Uterus (tissue), 2 donors: Measurements from ENCODE around the gene ATP2C2.

Source experiments
- POLR2A ChIP-seq, 2 donors: fragments of 450-650 bp; IDR thresholded peaks; one replicate each; pipeline ENCODE4 v1.6.1; 2016; ENCODE audit warnings: antibody characterized with exemption in 2 of 2, mild to moderate bottlenecking in 1 of 2, moderate library complexity in 1 of 2
- TF ChIP-seq, protein P1 (sequence below), 4 experiments: fragments of 200-600 bp in 2 of 4; fragments of 450-650 bp in 2 of 4; sonication (generic) in 2 of 4; IDR thresholded peaks; one replicate each; pipeline ENCODE4 v1.5.1; 2016 to 2019; ENCODE audit warnings: antibody characterized with exemption in 4 of 4, mild to moderate bottlenecking in 2 of 4, moderate library complexity in 1 of 4

GRCh38 chr16:84378567-84378966, 10.2 kb downstream of the ATP2C2 start:
- TF ChIP-seq, protein P1, sequence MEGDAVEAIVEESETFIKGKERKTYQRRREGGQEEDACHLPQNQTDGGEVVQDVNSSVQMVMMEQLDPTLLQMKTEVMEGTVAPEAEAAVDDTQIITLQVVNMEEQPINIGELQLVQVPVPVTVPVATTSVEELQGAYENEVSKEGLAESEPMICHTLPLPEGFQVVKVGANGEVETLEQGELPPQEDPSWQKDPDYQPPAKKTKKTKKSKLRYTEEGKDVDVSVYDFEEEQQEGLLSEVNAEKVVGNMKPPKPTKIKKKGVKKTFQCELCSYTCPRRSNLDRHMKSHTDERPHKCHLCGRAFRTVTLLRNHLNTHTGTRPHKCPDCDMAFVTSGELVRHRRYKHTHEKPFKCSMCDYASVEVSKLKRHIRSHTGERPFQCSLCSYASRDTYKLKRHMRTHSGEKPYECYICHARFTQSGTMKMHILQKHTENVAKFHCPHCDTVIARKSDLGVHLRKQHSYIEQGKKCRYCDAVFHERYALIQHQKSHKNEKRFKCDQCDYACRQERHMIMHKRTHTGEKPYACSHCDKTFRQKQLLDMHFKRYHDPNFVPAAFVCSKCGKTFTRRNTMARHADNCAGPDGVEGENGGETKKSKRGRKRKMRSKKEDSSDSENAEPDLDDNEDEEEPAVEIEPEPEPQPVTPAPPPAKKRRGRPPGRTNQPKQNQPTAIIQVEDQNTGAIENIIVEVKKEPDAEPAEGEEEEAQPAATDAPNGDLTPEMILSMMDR (IDR thresholded peaks at IDR 0.05) = no peak
- TF ChIP-seq POLR2A (IDR thresholded peaks at IDR 0.05) = no peak
